Tibial nerve (tissue), 3 donors: ENCODE results near the gene SMIM35.

Experiments used
- POLR2A ChIP-seq, 2 donors: fragments of 450-650 bp; IDR thresholded peaks; one replicate each; pipeline ENCODE4 v1.6.1; 2017; ENCODE audit warnings: antibody characterized with exemption in 2 of 2, mild to moderate bottlenecking in 2 of 2, moderate library complexity in 2 of 2
- TF ChIP-seq, protein P1 (sequence below), 5 experiments: fragments of 200-600 bp in 3 of 5; fragments of 450-650 bp in 2 of 5; sonication (generic) in 3 of 5; IDR thresholded peaks; one replicate each; pipeline ENCODE4 v1.5.1; 2016 to 2019; ENCODE audit warnings: antibody characterized with exemption in 5 of 5, mild to moderate bottlenecking in 3 of 5, moderate library complexity in 2 of 5

DNA sequence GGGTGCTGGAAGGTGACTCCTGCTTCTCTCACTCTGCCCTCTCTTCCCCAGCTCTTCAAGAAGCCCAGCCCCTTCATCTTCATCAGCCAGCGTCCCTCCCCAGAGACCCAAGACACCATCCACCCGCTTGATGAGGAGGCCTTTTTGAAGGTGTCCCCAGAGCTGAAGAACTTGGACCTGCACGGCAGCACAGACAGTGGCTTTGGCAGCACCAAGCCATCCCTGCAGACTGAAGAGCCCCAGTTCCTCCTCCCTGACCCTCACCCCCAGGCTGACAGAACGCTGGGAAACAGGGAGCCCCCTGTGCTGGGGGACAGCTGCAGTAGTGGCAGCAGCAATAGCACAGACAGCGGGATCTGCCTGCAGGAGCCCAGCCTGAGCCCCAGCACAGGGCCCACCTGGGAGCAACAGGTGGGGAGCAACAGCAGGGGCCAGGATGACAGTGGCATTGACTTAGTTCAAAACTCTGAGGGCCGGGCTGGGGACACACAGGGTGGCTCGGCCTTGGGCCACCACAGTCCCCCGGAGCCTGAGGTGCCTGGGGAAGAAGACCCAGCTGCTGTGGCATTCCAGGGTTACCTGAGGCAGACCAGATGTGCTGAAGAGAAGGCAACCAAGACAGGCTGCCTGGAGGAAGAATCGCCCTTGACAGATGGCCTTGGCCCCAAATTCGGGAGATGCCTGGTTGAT is 88.0 kb downstream of the SMIM35 start:
- TF ChIP-seq, protein P1, sequence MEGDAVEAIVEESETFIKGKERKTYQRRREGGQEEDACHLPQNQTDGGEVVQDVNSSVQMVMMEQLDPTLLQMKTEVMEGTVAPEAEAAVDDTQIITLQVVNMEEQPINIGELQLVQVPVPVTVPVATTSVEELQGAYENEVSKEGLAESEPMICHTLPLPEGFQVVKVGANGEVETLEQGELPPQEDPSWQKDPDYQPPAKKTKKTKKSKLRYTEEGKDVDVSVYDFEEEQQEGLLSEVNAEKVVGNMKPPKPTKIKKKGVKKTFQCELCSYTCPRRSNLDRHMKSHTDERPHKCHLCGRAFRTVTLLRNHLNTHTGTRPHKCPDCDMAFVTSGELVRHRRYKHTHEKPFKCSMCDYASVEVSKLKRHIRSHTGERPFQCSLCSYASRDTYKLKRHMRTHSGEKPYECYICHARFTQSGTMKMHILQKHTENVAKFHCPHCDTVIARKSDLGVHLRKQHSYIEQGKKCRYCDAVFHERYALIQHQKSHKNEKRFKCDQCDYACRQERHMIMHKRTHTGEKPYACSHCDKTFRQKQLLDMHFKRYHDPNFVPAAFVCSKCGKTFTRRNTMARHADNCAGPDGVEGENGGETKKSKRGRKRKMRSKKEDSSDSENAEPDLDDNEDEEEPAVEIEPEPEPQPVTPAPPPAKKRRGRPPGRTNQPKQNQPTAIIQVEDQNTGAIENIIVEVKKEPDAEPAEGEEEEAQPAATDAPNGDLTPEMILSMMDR (IDR thresholded peaks at IDR 0.05) = no peak
- no peak for TF ChIP-seq POLR2A (IDR thresholded peaks at IDR 0.05)
